Cerebellar cortex (tissue), 1 donor: ENCODE data around the gene FPR2.
A peak's percentile ranks its signal among the peaks of the same experiment; 100 is the strongest.
"Not testable (repeated sequence)": the region's sequence is repeated elsewhere in the genome, so short reads cannot be mapped to it uniquely, and the experiment has no call there.

Experiments
- DNase-seq: peaks from one replicate; pipeline ENCODE4 v3.0.0-alpha.2; 2015; ENCODE audit warnings: low spot score

Gene FPR2

DNA sequence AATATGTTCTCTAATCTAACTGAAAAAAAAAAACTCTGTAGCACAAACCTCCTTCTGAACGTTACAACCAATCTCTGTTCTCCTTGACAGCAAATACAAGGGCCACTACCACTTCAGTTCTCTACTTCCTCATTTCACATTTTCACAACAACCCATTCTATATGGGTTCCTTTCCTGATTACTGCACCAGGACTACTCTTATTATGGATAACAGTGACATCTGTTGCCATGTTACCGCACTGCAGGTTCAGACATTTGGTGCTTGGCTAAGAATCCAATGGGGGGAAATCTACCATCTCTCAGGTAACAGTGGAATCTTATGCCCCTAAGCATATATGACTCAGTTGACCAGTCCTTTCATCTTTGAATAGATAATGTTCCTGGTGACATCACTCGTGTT lies 22.4 kb downstream of the FPR2 start:
- DNase-seq = peak; percentile 6

DNA sequence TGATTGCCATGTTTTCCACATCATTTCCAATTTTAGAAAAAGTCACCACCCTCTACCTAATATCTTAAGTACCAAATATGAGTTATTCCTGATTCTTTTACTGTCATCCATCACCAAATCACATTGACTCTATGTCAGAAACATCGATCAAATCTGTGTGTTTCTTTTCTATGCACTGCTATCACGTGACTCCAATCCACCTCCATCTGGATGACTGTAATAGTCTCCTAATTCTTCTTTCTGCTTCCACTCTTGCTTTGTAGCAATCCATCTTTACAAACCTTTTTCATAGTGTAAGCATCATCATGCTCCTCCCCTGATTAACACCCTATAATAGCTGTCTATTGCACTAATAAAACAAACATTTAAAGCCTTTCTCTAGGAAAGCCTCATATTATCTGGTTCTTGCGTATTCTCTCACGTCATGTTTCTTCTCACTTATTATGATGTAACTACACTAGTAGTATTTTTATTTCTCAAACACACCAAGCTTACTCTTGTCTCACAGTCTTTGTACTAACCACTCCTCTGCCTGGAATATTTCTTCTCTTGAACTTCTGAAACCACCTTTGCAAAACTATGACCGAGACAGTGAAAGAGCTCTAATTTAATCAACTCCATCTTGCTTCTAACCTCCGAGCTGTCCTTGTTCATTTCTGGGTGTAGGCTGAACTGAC lies 23.3 kb downstream of the FPR2 start:
- DNase-seq = no peak

- DNase-seq = no peak
These were observed 24.1 kb downstream of the FPR2 start for GRCh38 chr19:51784922-51785690.

DNA sequence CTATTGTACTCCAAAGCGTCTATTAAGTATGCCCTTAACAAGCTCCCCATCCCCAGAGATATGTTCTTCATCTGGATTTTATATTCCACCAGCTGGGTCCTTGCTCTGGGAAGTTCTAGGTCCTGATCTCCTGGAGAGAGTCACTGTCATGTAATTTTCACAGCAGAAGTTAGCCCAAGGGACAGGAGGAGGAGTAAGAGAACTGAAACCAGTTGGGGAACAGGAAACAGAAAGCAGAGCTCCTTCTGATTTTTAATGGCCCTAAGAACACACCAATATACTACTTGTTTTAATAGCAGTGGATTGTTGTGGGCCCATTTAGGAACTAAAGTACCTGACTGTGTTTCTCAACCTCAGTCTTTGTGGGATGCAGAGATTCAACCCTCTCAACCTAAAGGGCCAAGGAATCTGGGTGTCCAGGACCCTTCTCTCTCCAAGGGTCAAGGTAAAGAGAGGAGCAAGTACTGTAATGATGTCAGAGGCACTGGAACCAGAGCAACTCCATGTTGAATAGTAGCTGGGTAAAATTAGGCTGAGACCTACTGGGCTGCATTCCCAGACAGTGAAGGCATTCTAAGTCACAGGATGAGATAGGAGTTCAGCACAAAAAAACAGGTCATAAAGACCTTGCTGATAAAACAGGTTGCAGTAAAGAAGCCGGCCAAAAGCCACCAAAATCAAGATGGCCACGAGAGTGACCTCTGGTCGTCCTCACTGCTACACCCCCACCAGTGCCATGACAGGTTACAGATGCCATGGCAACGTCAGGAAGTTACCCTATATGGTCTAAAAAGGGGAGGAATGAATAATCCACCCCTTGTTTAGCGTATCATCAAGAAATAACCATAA lies 25.9 kb downstream of the FPR2 start:
- DNase-seq = no peak

GRCh38 chr19:51788029-51788428 lies 27.0 kb downstream of the FPR2 start:
- no peak for DNase-seq

DNA sequence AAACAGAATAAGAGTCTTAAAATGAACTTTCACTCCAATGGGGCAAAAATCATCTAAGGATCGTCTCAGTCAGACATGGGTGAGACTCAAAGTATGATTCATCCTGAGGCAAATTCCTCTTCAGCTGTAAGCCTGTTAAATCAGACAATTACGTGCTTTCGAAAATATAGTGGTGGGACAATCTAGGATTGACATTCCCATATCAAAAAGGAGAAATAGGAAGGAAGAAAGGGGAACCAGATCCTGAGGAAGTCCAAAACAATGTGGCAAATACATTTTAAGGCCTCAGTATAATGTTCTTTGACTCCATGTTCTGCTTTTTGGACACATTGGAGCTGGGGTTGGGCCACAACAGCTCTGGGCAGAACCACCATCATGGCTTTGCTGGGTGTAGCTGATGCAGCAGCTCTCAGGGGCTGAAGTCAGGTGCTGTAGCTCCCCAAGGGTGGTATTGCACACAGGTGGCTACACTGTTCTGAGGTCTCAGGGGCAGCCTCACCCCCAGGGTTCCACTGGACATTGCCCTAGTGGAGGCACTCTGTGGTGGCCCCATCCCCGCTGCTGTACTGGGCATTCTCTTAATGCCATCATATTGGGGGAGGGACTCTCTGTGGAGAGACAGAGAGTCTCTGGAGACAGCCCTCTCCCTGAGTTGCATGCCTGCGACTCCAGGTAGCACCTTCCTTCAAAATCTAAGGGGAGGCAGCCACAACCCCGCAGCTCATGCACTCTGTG lies 28.2 kb downstream of the FPR2 start:
- no peak for DNase-seq

GRCh38 chr19:51792932-51793331 lies 32.0 kb downstream of the FPR2 start:
- no peak for DNase-seq

- no peak for DNase-seq
These were observed 33.0 kb downstream of the FPR2 start for GRCh38 chr19:51793994-51794393.

GRCh38 chr19:51794885-51795490 lies 34.0 kb downstream of the FPR2 start, which contains the start of gene FPR3:
Gene FPR3 (plus strand): TSS chr19:51795157. CDS start chr19:51823749, 28,592 bp downstream.
- no peak for DNase-seq

DNA sequence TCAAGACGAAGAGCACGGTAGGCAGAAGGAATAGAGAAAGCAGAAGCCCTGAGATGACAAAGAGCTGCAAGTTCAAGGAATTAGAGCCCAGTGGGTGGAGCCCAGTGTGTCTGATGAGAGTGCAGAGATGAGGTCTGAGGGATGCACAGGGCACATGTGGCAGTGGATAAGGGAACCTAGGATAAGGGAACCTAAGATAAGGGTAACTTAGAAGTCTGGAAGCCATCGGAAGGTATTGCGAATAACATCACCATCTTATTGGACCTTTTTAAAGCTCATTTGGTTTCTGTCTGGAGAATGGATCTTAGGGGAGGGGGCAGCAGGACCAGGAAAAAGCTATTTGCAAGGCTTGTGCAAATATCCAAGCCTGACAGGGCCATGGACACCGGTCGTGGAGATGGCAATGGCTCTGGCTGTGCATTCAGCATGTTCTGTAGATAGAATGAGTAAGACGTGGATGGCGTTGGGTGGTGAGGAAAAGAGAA lies 35.3 kb downstream of the FPR2 start:
- DNase-seq = no peak

- DNase-seq = no peak
These were observed 36.5 kb downstream of the FPR2 start for GRCh38 chr19:51797480-51797879.

- DNase-seq = no peak
These were observed 37.1 kb downstream of the FPR2 start for GRCh38 chr19:51798062-51798461.

DNA sequence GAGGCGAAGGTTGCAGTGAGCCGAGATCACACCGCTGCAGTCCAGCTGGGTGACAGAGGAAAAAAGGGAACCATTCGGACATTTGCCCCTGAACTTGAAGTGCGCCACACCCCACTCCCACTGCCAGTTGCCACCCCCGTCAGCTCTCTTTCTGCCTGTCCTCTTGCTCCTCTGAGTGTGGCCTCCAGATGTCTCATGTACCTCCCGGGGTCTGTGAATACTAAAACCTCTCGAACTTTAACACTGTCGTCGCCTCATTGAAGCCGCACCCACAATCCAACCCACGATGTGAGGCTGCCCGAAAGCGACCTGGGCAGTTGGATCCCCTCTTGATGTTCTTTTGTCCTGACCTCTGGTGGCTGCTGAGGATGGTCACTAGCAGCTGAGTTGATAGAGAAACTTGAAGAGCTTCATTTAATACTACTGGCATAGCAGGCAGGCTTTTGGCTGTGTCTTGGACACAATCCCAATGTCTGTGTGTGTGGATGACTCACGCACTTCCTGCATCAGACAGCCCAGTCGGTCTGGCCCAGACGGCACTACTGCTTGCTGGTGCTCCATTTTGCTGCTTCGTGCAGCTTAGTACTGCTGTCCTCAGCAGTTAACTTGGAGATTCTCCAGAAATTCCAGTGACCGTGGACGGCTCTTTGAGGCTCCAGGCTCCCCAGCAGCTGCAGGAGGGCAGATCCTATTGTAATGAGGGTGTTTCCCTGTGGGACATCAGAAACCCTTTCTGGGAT lies 38.2 kb downstream of the FPR2 start:
- no peak for DNase-seq

GRCh38 chr19:51799774-51800472 lies 38.9 kb downstream of the FPR2 start:
- DNase-seq = no peak

DNA sequence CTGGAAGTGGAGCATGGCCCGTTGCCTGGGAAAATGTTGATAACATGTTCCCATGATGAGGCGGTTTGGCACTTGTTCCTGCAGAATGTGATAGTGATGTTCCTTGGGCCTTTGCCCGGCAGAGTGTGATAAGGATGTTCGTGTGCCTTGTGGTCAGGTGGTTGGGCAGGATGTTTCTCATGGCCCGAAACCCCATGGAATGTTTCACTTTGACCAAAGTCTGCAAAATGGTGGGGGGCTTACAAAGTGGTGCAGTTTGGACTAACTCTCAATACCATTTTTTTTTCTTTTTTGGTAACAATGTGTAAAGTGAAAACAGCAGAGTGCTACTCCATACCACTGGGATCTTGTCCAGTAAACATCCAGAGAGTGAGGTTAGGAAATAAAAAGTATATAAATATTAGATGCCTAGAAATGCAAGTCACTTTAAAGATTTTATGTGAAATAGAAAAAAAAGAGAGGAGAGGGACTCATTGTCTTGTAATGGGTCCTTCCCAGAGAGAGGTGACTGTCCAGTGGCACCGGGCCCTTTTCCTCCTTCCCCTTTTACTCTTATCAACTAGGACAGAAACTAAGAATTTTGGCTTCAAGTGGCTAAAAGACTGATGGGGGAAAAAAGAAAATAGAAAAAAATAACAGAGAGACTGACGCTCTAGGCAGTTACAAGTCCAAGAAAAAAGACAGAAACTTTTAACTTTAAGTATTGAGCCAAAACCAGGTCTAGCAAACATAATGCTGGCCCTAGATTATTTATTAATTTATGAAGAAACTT lies 39.7 kb downstream of the FPR2 start:
- no peak for DNase-seq

- DNase-seq = no peak
These were observed 41.8 kb downstream of the FPR2 start for GRCh38 chr19:51802775-51803174.

DNA sequence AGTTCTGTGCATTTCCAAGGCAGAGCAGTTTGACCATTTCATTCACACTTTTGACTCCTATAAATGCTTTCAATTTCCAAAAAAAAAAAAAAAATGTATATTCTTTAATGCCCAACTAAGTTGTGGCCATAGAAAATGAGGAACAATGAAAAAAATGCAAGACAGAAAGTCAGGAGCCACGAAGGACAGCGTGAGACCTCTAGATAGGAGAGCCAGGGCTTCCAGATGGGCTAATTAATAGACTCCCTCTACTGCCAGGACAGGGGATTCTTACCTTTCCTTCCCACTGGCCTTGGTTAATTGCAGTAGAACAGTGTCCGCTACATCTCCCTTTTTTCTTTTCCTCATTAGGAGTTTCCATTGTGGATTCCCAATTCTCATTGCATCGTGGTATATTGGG lies 42.5 kb downstream of the FPR2 start:
- no peak for DNase-seq

DNA sequence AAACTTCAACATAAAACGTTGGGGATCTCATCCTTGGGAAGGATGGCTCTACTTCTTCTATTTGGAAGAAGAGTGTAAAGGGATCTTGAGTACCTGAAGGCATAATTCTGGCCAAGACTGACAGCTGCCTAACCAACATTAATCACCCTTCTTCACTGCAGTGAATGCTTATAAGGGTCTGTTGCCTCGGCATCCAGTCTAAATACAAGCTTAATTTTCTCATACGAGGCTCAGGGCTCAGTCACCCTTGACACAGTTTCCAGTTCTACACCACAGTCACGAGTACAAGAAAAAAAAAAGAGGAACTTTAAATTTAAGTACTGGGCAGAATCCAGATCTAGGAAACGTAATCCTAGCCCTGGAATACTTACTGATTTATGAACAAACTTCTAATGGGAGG lies 43.0 kb downstream of the FPR2 start:
- no peak for DNase-seq

DNA sequence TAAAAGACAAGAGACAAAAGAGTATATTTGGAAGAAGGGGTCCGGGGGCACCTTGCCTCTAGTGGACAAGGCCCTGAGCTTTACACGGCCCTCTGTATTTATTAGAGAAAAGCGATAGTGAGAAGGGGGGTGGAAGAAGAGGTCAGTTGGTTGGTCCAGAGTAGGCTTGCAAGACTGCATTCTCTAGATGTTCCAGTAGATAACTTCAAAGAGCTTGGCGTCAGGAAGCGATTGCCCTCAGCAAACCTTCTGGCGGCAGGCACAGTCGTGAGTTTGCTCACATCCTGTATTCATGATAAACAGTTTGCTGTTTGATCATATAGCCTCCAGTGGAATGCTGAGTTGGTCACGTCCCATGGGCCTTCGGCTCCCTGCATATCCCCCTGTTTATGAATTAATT lies 43.8 kb downstream of the FPR2 start:
- DNase-seq = not testable (repeated sequence)
